Skeletal muscle tissue (tissue), 4 donors: ENCODE measurements around the gene SFMBT1. TPM values are rescaled to one million over a fixed set of nuclear protein-coding genes. Genes with fewer than 3 reads are reported as not detected.

Experiments
- H3K27ac ChIP-seq: one replicate; pipeline ENCODE4 v1.7.0; 2013; ENCODE audit warnings: mild to moderate bottlenecking, low read depth, low read length, inconsistent platforms
- H3K27me3 ChIP-seq, 3 donors: one replicate each; pipeline ENCODE4 v1.7.0; 2013; ENCODE audit warnings: low read length in 3 of 3; ENCODE audit not compliant: control insufficient read depth in 3 of 3, insufficient read depth in 3 of 3
- H3K36me3 ChIP-seq, 3 donors: one replicate each; pipeline ENCODE4 v1.7.0; 2013; ENCODE audit warnings: low read length in 3 of 3; ENCODE audit not compliant: control insufficient read depth in 3 of 3, insufficient read depth in 3 of 3
- H3K4me1 ChIP-seq, 3 donors: one replicate each; pipeline ENCODE4 v1.7.0; 2013; ENCODE audit warnings: low read length in 3 of 3, mild to moderate bottlenecking in 3 of 3; ENCODE audit not compliant: control insufficient read depth in 3 of 3, insufficient read depth in 3 of 3
- H3K4me3 ChIP-seq, 3 donors: one replicate each; pipeline ENCODE4 v1.7.0; 2013; ENCODE audit warnings: low read length in 3 of 3
- H3K9ac ChIP-seq, 3 donors: one replicate each; pipeline ENCODE4 v1.7.0; 2013; ENCODE audit warnings: low read length in 3 of 3, mild to moderate bottlenecking in 3 of 3, moderate library complexity in 2 of 3, low read depth in 1 of 3
- H3K9me3 ChIP-seq, 3 donors: one replicate each; pipeline ENCODE4 v1.7.0; 2013; ENCODE audit warnings: low read length in 3 of 3; ENCODE audit not compliant: control insufficient read depth in 3 of 3
- total RNA-seq: library from RNA; depleted of rRNA; stranded (reverse); fragments of >200 nt; gene quantifications from one replicate; pipeline ENCODE4 v1.2.3, GENCODE V29; 2014
- donor health status: Osteomylitis.

Gene SFMBT1
- total RNA-seq, 1 donor from 2014 or later = 11.0 TPM

DNA sequence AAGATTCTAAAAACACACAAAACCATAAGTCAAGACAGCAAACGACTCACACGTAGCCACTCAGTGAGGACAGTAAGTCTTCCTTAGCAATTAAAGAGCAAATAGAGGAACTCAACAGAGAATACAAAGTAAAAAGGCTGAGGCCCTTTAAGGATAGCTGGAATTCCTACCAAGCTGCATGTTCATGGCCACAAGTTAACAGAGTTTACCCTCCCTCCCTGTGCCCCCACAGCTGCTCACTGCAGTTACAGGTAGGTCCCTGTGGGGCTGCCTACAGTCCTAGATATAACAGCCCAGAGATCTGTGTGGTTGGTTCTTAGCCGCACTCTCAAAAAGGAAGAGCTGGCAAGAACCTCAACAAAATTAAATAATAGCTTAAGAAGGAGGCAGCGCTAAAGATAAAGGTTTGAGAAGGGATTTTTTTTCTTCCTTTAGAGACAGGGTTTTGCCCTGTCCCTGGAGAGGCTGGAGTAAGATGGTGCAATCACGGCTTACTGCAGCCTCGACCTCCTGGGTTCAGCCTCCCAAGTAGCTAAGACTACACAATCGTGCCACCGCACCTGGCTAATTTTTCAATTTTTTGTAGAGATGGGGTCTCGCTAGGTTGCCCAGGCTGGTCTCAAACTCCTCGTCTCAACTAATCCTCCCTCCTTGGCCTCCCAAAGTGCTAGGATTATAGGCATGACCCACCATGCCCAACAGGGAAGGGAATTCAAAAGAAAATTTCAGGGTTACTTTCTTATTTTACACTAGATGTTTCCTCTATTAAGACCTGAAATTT lies 19.3 kb downstream of the SFMBT1 start:
- no peak overlapping the region for H3K4me3 ChIP-seq
- H3K9me3 ChIP-seq = no peaks in the 10 kb centered on the region
- no peaks in the 10 kb centered on the region for H3K27me3 ChIP-seq
- H3K27ac ChIP-seq = no peak overlapping the region
- H3K9ac ChIP-seq = no peak overlapping the region
- peaks cover 0 to 14% (median 8%) of the 10 kb centered on the region in 3 donors for H3K4me1 ChIP-seq
- H3K36me3 ChIP-seq = no peaks in the 10 kb centered on the region

DNA sequence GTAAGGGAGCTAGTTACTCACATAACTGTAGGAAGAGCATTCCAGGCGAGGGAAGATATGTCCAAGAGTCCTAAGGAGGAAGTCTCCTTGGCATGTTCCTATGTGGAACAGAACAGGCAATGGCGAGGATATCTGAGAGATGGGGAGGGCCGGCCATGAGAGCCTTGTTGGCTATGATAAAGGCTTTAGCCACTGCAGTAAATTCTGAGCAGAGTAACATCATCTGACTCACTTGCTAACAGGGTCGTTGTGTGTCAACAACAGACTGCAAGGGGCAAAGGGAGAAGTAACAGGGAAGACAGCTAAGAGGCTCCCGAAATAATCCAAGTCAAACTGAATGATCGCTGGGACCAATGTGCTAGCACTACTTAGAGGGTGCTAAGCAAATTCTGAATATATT lies 21.6 kb downstream of the SFMBT1 start:
- Histone ChIP-seq H3K4me1 (peaks cover 0 to 14% (median 8%) of the 10 kb centered on the region in 3 donors), H3K36me3 (no peaks in the 10 kb centered on the region), H3K27ac (no peak overlapping the region), H3K9ac (no peak overlapping the region), H3K9me3 (no peaks in the 10 kb centered on the region), H3K4me3 (no peak overlapping the region), H3K27me3 (no peaks in the 10 kb centered on the region)

DNA sequence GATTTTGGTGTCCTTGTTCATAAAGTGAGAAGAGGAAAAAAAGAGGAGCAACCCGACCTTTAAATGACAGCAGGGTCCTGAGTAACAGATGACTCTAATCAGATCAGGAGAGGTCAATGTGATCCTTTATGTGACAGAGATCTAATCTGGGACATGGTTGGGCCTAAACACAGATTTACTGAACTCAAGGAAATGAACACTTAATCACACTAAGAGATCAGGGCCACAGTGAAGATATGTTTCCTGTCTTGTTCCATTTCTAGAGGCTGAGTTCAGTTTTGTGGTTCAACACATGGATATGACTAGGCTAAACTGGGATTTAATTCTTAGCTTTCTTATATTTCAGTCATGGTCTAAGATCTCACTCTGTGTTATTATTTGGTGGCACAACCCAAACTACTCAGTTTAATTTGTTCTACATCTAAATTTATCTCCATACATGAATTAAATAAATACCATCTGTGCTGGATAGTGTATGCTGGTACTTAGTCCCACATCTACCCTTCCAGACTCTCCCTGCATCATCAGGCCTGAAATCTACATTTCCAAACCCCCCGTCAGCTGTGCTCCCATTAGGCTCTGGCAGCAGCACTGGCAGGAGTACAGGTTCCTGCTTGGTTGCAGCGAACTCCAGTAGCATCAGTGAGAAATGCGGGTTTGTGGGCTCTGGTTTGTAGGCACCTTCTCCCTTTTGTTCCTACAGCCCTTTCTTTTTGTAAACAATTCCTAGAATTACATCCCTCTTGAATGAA lies 22.6 kb downstream of the SFMBT1 start:
- H3K9me3 ChIP-seq = no peaks in the 10 kb centered on the region
- no peak overlapping the region for H3K27ac ChIP-seq
- H3K27me3 ChIP-seq = no peaks in the 10 kb centered on the region
- H3K4me3 ChIP-seq = no peak overlapping the region
- no peak overlapping the region for H3K9ac ChIP-seq
- H3K36me3 ChIP-seq = no peaks in the 10 kb centered on the region
- peaks cover 0 to 20% (median 8%) of the 10 kb centered on the region in 3 donors for H3K4me1 ChIP-seq

DNA sequence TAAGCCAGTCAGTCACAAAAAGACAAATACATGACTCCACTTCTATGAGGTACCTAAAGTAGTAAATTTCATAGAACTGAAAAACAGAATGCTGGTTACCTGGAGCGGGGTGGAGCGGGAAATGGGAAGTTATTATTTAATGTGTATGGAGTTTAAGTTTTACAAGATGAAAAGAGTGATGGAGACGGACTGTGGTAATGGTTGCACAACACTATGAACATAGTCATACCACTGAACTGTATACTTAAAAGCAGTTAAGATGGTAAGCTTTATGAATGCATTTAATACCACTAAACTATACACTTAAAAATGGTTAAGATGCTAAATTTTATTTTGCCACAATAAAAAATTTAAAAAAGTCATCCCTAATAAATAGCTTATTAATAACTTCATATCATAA lies 23.2 kb downstream of the SFMBT1 start:
- no peaks in the 10 kb centered on the region for H3K27me3 ChIP-seq
- H3K36me3 ChIP-seq = no peaks in the 10 kb centered on the region
- H3K9ac ChIP-seq = no peak overlapping the region
- H3K4me3 ChIP-seq = no peak overlapping the region
- no peak overlapping the region for H3K27ac ChIP-seq
- peaks cover 0 to 16% (median 5%) of the 10 kb centered on the region in 3 donors for H3K4me1 ChIP-seq
- no peaks in the 10 kb centered on the region for H3K9me3 ChIP-seq

DNA sequence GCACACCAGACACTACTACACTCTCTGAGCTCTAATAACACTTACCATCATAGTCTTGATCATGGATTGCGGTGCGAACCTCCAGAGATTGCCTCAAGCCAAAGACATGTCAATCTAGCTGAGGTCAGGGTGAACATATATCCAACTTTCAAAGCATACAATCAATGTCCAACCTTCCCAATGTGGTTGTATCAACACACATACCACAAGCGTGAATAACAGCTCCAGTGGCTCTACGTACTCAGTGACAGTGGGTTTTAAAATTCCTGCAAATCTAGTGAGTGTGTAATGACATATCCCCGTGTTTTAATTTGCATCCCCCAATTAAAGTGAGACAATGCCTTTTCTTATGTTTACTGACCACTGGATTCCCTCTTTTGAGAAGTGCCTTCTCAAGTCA lies 29.6 kb downstream of the SFMBT1 start:
- H3K9me3 ChIP-seq = no peaks in the 10 kb centered on the region
- no peaks in the 10 kb centered on the region for H3K27me3 ChIP-seq
- no peak overlapping the region for H3K9ac ChIP-seq
- H3K27ac ChIP-seq = no peak overlapping the region
- H3K4me3 ChIP-seq = no peak overlapping the region
- H3K36me3 ChIP-seq = no peaks in the 10 kb centered on the region
- H3K4me1 ChIP-seq = peaks cover 0 to 11% (median 0%) of the 10 kb centered on the region in 3 donors

DNA sequence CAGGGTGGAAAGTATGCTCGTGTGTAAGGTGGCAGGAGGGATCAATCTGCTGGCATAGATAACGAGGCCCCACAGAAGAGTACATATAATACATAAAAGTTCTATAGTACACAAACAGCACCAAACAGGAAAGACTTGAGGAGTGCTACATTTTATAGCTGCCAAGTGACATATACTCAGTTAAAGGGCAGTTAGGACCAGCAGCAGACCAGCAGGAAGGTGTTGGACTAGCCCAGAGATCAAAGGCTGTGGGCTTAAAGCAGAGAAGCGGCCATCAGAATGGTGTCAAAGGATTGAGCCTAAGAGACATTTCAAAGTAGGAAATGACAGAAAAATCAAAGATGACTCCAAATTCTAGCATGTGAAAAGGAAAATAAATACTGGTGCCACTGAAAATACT lies 34.5 kb downstream of the SFMBT1 start:
- H3K27ac ChIP-seq = no peak overlapping the region
- no peaks in the 10 kb centered on the region for H3K27me3 ChIP-seq
- no peaks in the 10 kb centered on the region for H3K9me3 ChIP-seq
- H3K36me3 ChIP-seq = no peaks in the 10 kb centered on the region
- no peak overlapping the region for H3K4me3 ChIP-seq
- H3K9ac ChIP-seq = no peak overlapping the region
- peaks cover 0 to 17% (median 6%) of the 10 kb centered on the region in 3 donors for H3K4me1 ChIP-seq

DNA sequence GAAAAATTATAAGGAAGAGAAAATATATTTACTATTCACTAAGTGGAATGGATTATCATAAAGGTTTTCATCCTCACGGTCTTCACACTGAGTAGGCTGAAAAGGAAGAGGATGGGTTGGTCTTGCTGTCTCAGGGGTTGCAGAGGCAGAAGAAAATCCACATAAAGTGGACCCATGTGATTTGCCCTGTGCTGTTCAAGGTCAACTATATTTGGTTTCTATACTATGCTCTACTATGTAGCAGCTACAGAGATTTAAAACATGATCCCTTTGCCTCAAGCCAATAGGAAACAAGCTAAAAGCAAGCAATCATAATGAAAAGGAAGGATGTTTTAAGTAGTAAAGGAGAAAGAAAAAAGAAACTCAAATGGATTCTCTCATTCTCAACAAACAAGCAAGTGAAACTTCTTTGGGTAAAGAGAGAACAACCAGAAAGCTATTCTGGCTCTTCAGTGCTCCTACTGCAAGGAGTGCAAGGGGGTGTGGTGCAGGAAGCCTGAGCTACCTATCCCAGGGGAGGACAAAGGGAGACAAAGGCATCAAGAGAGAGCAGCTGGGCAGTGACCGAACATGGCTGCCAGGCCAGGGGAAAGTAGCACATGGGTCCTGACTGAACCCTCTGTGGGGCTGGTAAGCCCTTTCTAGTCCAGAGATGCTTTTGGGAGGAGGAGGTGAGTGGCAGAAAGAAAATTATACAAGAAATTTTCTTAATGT lies 35.9 kb downstream of the SFMBT1 start:
- no peaks in the 10 kb centered on the region for H3K27me3 ChIP-seq
- H3K4me3 ChIP-seq = no peak overlapping the region
- H3K9me3 ChIP-seq = no peaks in the 10 kb centered on the region
- H3K36me3 ChIP-seq = no peaks in the 10 kb centered on the region
- H3K9ac ChIP-seq = peak overlapping the region in 1 of 3 donors; percentile 10
- peaks cover 0 to 17% (median 13%) of the 10 kb centered on the region in 3 donors for H3K4me1 ChIP-seq
- no peak overlapping the region for H3K27ac ChIP-seq

DNA sequence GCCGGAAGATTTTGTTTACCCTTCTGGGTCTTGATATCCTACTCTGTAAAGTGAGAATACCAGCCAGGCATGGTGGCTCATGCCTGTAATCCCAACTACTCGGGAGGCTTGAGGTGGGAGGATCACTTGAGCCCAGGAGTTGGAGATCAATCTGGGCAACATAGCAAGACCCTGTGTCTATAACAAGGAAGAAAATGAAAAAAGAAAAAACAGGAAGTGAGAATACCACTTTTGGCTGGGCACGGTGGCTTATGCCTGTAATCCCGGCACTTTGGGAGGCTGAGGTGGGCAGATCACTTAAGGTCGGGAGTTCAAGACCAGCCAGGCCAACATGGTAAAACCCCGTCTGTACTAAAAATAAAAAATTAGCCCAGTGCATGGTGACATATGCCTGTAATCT lies 36.9 kb downstream of the SFMBT1 start:
- H3K4me1 ChIP-seq = peaks cover 0 to 17% (median 13%) of the 10 kb centered on the region in 3 donors
- no peaks in the 10 kb centered on the region for H3K27me3 ChIP-seq
- no peak overlapping the region for H3K4me3 ChIP-seq
- H3K9me3 ChIP-seq = no peaks in the 10 kb centered on the region
- H3K9ac ChIP-seq = no peak overlapping the region
- H3K36me3 ChIP-seq = no peaks in the 10 kb centered on the region
- no peak overlapping the region for H3K27ac ChIP-seq

DNA sequence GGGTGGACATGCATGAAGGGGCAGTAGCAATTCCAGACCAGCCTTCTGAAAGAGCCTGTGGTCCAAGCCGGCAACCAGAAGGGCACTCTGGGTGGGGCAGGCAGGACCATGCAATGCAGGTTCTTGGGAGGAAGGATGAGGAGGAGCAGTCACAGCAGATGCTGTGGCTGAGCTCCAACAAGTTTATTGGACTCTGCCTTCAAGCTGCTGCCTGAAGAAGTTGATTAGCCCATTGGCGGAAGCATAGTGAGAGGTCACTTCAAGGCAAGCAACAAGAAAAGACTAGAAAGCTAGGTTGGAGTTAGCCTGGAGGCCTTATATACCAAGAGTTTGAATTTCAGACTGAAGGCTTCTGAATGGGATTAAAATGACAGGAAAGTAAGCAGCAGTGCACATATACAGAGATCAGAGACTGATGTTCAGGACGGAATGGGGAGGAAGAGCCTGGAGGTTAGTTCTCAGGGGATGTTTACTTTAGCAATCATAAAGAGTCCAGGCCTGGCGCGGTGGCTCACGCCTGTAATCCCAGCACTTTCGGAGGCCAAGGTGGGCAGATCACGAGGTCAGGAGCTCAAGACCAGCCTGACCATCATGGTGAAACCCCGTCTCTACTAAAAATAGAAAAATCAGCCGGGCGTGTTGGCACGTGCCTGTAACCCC lies 39.9 kb downstream of the SFMBT1 start:
- Histone ChIP-seq H3K36me3 (no peaks in the 10 kb centered on the region), H3K9me3 (no peaks in the 10 kb centered on the region), H3K9ac (no peak overlapping the region), H3K27ac (no peak overlapping the region), H3K4me1 (peaks cover 0 to 11% (median 9%) of the 10 kb centered on the region in 3 donors), H3K4me3 (no peak overlapping the region), H3K27me3 (no peaks in the 10 kb centered on the region)
